HCT116 (cell line): ENCODE measurements around the gene MYCL. TPM values are rescaled to one million over a fixed set of nuclear protein-coding genes. Genes with fewer than 3 reads are reported as not detected.

Experiments used
- ATAC-seq: fragments of 200-7000 bp; cut with Tn5 transposase; 2 replicates; pipeline ENCODE4 v1.9.1; 2020; ENCODE audit warnings: mild to moderate bottlenecking, moderate library complexity
- BruUV-seq: library from RNA; stranded (reverse); fragments of 400-500 nt; replicated peaks from 2 replicates; lab custom pipeline; 2021; lab: Mats Ljungman, UMichigan
- CTCF ChIA-PET: fragments of 300-600 bp; sonication (Branson Sonifier 250); formaldehyde crosslinking; loops from one replicate; lab custom pipeline; 2021; ENCODE audit warnings: antibody characterized with exemption; lab: Charles Lee
- POLR2A ChIA-PET: fragments of 300-600, 350-600 bp; sonication (Branson Sonifier 250); formaldehyde crosslinking; loops from one replicate; lab custom pipeline; 2021; ENCODE audit warnings: antibody characterized with exemption; lab: Charles Lee
- RAD21 ChIA-PET, 2 experiments: fragments of 300-600 bp; sonication (Branson Sonifier 250); formaldehyde crosslinking; loops; one replicate each; lab custom pipeline; 2023; ENCODE audit warnings: low total read pairs in 2 of 2; ENCODE audit not compliant: uncharacterized antibody in 2 of 2, unreplicated experiment in 2 of 2, low non-redundant PET in 1 of 2; lab: Charles Lee
- DNase-seq: peaks from one replicate; pipeline ENCODE4 v3.0.0-alpha.2; 2010; ENCODE audit warnings: low read depth, low spot score
- H2AFZ ChIP-seq: fragments of 200-600 bp; shearing (Covaris generic), sonication (generic); 2 replicates; pipeline ENCODE4 v1.6.1; 2017; ENCODE audit warnings: low read depth, mixed run types, mixed read lengths, antibody characterized with exemption, low read length; ENCODE audit not compliant: poor library complexity, severe bottlenecking
- H3K27ac ChIP-seq: 2 replicates; pipeline ENCODE4 v1.5.1; 2012; ENCODE audit warnings: low read depth, low read length
- H3K27me3 ChIP-seq: fragments of 200-600 bp; sonication (generic); 2 replicates; pipeline ENCODE4 v1.6.1; 2016; ENCODE audit warnings: mixed run types, low read length, mixed read lengths; ENCODE audit not compliant: insufficient read depth
- H3K36me3 ChIP-seq, 2 experiments: fragments of 200-500 bp in 1 of 2; fragments of 200-600 bp in 1 of 2; sonication (Bioruptor generic) in 1 of 2; sonication (generic) in 1 of 2; 2 replicates each; pipeline versions ENCODE4 v1.5.1 to v1.6.1; 2014 to 2016; ENCODE audit warnings: low read length in 2 of 2, inconsistent platforms in 1 of 2, mixed read lengths in 1 of 2, mixed run types in 1 of 2; ENCODE audit not compliant: insufficient read depth in 2 of 2, control insufficient read depth in 1 of 2
- H3K4me1 ChIP-seq, 2 experiments: fragments of 200-600 bp in 1 of 2; sonication (generic) in 1 of 2; 2 replicates each; pipeline versions ENCODE4 v1.5.1 to v1.6.1; 2012 to 2017; ENCODE audit warnings: low read length in 2 of 2, inconsistent platforms in 1 of 2, mild to moderate bottlenecking in 1 of 2, mixed read lengths in 1 of 2, mixed run types in 1 of 2, moderate library complexity in 1 of 2; ENCODE audit not compliant: insufficient read depth in 2 of 2, control insufficient read depth in 1 of 2
- H3K4me2 ChIP-seq: fragments of 200-600 bp; sonication (generic); 2 replicates; pipeline ENCODE4 v1.6.1; 2017; ENCODE audit warnings: mixed run types, low read length, mixed read lengths
- H3K4me3 ChIP-seq, 2 experiments: fragments of 200-600 bp in 1 of 2; sonication (generic) in 1 of 2; replicated peaks in 1 of 2; 2 replicates each; pipeline ENCODE4 v1.5.1; 2011 to 2016; ENCODE audit warnings: low read length in 2 of 2, control low read depth in 1 of 2, low read depth in 1 of 2, mild to moderate bottlenecking in 1 of 2, mixed read lengths in 1 of 2, mixed run types in 1 of 2
- H3K79me2 ChIP-seq: fragments of 200-600 bp; sonication (generic); 2 replicates; pipeline ENCODE4 v1.6.1; 2017; ENCODE audit warnings: mild to moderate bottlenecking, mixed run types, low read length, moderate library complexity, mixed read lengths; ENCODE audit not compliant: insufficient read depth
- H3K9ac ChIP-seq: fragments of 200-600 bp; sonication (generic); 2 replicates; pipeline ENCODE4 v1.6.1; 2016; ENCODE audit warnings: low read length, mixed read lengths
- H3K9me2 ChIP-seq: fragments of 200-600 bp; sonication (generic), shearing (Covaris generic); 2 replicates; pipeline ENCODE4 v1.6.1; 2017; ENCODE audit warnings: mixed run types, mild to moderate bottlenecking, moderate library complexity; ENCODE audit not compliant: insufficient read depth
- H3K9me3 ChIP-seq, 2 experiments: fragments of 200-500 bp in 1 of 2; fragments of 200-600 bp in 1 of 2; sonication (Bioruptor generic) in 1 of 2; sonication (generic) in 1 of 2; 2 replicates each; pipeline ENCODE4 v1.6.1; 2014 to 2017; ENCODE audit warnings: low read length in 2 of 2, mixed read lengths in 2 of 2, inconsistent platforms in 1 of 2, low read depth in 1 of 2, mild to moderate bottlenecking in 1 of 2, mixed run types in 1 of 2, moderate library complexity in 1 of 2; ENCODE audit not compliant: control insufficient read depth in 1 of 2, insufficient read depth in 1 of 2
- H4K20me1 ChIP-seq: fragments of 200-600 bp; sonication (generic), shearing (Covaris generic); 2 replicates; pipeline ENCODE4 v1.6.1; 2017; ENCODE audit warnings: mixed run types, mild to moderate bottlenecking, moderate library complexity; ENCODE audit not compliant: insufficient read depth
- CEBPB ChIP-seq: IDR thresholded peaks from 2 replicates; pipeline ENCODE4 v1.6.1; 2012; ENCODE audit warnings: low read depth
- ELF1 ChIP-seq: IDR thresholded peaks from 2 replicates; pipeline ENCODE4 v1.6.1; 2012; ENCODE audit warnings: low read depth, borderline replicate concordance
- EZH2 ChIP-seq: fragments of 200-600 bp; sonication (generic); IDR thresholded peaks from 2 replicates; pipeline ENCODE4 v1.6.1; 2017; ENCODE audit warnings: antibody characterized with exemption, mixed run types
- EZH2phosphoT487 ChIP-seq: fragments of 200-600 bp; IDR thresholded peaks from 2 replicates; pipeline ENCODE4 v1.6.1; 2018; ENCODE audit warnings: antibody characterized with exemption, borderline replicate concordance
- FOSL1 ChIP-seq: IDR thresholded peaks from 2 replicates; pipeline ENCODE4 v1.6.1; 2012; ENCODE audit warnings: low read depth
- JUND ChIP-seq: IDR thresholded peaks from 2 replicates; pipeline ENCODE4 v1.6.1; 2012
- POLR2A ChIP-seq: IDR thresholded peaks from 2 replicates; pipeline ENCODE4 v1.7.0; 2011; ENCODE audit warnings: borderline replicate concordance; ENCODE audit not compliant: insufficient read depth, insufficient read length; ENCODE audit errors: extremely low read depth
- POLR2AphosphoS5 ChIP-seq: IDR thresholded peaks from 2 replicates; pipeline ENCODE4 v1.6.1; 2011; ENCODE audit warnings: mild to moderate bottlenecking, low read depth, low read length, moderate library complexity
- SIN3A ChIP-seq: IDR thresholded peaks from 2 replicates; pipeline ENCODE4 v1.6.1; 2012; ENCODE audit warnings: low read depth
- SP1 ChIP-seq: IDR thresholded peaks from 2 replicates; pipeline ENCODE4 v1.6.1; 2012; ENCODE audit warnings: low read depth
- SRF ChIP-seq: IDR thresholded peaks from 2 replicates; pipeline ENCODE4 v1.6.1; 2012; ENCODE audit warnings: low read depth
- TCF7L2 ChIP-seq: IDR thresholded peaks from 2 replicates; pipeline ENCODE4 v1.7.0; 2011; ENCODE audit warnings: borderline replicate concordance, inconsistent platforms; ENCODE audit not compliant: insufficient read depth, insufficient read length; ENCODE audit errors: extremely low read depth
- YY1 ChIP-seq: IDR thresholded peaks from 2 replicates; pipeline ENCODE4 v1.6.1; 2011; ENCODE audit warnings: low read length, low read depth, moderate library complexity, mild to moderate bottlenecking; ENCODE audit not compliant: insufficient replicate concordance; ENCODE audit errors: extremely low read depth
- ZFX ChIP-seq: fragments of 450-650 bp; IDR thresholded peaks from 2 replicates; pipeline ENCODE4 v1.6.1; 2017
- ZNF274 ChIP-seq: fragments of 200-500 bp; sonication (Bioruptor generic); IDR thresholded peaks from 2 replicates; pipeline ENCODE4 v1.6.1; 2014; ENCODE audit warnings: mild to moderate bottlenecking, low read depth, low read length, inconsistent platforms
- intact Hi-C: fragments of 100-400 bp; cut with micrococcal nuclease; formaldehyde crosslinking; loops from 2 replicates; pipeline ENCODE4 v1.10.0; 2022
- total RNA-seq: library from RNA; stranded (reverse); gene quantifications from one replicate; pipeline ENCODE4 v1.2.1, GENCODE V29; 2021; ENCODE audit not compliant: unreplicated experiment
- TF ChIP-seq, protein P1 (sequence below): IDR thresholded peaks from 2 replicates; pipeline ENCODE4 v1.6.1; 2012; ENCODE audit warnings: low read depth
- TF ChIP-seq, protein P2 (sequence below): IDR thresholded peaks from 2 replicates; pipeline ENCODE4 v1.6.1; 2011; ENCODE audit warnings: mild to moderate bottlenecking, low read length, moderate library complexity; ENCODE audit not compliant: insufficient replicate concordance; ENCODE audit errors: extremely low read depth
- TF ChIP-seq, protein P3 (sequence below): IDR thresholded peaks from 2 replicates; pipeline ENCODE4 v1.6.1; 2012

The MYCL gene
- total RNA-seq, 1 experiment from 2014 or later: 10.0 TPM

GRCh38 chr1:39863177-39863576 is 38.5 kb downstream of the MYCL start:
- H3K4me2 ChIP-seq: no peak overlapping the region
- no peak for TF ChIP-seq EZH2
- TF ChIP-seq, protein P1, sequence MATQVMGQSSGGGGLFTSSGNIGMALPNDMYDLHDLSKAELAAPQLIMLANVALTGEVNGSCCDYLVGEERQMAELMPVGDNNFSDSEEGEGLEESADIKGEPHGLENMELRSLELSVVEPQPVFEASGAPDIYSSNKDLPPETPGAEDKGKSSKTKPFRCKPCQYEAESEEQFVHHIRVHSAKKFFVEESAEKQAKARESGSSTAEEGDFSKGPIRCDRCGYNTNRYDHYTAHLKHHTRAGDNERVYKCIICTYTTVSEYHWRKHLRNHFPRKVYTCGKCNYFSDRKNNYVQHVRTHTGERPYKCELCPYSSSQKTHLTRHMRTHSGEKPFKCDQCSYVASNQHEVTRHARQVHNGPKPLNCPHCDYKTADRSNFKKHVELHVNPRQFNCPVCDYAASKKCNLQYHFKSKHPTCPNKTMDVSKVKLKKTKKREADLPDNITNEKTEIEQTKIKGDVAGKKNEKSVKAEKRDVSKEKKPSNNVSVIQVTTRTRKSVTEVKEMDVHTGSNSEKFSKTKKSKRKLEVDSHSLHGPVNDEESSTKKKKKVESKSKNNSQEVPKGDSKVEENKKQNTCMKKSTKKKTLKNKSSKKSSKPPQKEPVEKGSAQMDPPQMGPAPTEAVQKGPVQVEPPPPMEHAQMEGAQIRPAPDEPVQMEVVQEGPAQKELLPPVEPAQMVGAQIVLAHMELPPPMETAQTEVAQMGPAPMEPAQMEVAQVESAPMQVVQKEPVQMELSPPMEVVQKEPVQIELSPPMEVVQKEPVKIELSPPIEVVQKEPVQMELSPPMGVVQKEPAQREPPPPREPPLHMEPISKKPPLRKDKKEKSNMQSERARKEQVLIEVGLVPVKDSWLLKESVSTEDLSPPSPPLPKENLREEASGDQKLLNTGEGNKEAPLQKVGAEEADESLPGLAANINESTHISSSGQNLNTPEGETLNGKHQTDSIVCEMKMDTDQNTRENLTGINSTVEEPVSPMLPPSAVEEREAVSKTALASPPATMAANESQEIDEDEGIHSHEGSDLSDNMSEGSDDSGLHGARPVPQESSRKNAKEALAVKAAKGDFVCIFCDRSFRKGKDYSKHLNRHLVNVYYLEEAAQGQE: no peak
- no peak for TF ChIP-seq TCF7L2
- no peak for TF ChIP-seq SRF
- no peak for TF ChIP-seq POLR2A
- no peak for TF ChIP-seq SIN3A
- TF ChIP-seq, protein P2, sequence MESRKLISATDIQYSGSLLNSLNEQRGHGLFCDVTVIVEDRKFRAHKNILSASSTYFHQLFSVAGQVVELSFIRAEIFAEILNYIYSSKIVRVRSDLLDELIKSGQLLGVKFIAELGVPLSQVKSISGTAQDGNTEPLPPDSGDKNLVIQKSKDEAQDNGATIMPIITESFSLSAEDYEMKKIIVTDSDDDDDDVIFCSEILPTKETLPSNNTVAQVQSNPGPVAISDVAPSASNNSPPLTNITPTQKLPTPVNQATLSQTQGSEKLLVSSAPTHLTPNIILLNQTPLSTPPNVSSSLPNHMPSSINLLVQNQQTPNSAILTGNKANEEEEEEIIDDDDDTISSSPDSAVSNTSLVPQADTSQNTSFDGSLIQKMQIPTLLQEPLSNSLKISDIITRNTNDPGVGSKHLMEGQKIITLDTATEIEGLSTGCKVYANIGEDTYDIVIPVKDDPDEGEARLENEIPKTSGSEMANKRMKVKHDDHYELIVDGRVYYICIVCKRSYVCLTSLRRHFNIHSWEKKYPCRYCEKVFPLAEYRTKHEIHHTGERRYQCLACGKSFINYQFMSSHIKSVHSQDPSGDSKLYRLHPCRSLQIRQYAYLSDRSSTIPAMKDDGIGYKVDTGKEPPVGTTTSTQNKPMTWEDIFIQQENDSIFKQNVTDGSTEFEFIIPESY: no peak
- TF ChIP-seq, protein P3, sequence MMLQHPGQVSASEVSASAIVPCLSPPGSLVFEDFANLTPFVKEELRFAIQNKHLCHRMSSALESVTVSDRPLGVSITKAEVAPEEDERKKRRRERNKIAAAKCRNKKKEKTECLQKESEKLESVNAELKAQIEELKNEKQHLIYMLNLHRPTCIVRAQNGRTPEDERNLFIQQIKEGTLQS: no peak
- no peak for TF ChIP-seq SP1
- no peak for TF ChIP-seq CEBPB
- no peak for TF ChIP-seq EZH2phosphoT487
- TF ChIP-seq ELF1: no peak
- TF ChIP-seq JUND: no peak
- TF ChIP-seq POLR2AphosphoS5: no peak
- TF ChIP-seq ZFX: no peak
- TF ChIP-seq ZNF274: no peak
- no peak for TF ChIP-seq FOSL1
- TF ChIP-seq YY1: no peak
- no peaks in the 10 kb centered on the region for H3K4me1 ChIP-seq
- peaks cover 6% of the 10 kb centered on the region; the same call in 1 of the 2 replicates for H4K20me1 ChIP-seq
- no peak overlapping the region for H3K4me3 ChIP-seq
- POLR2A ChIA-PET: no interaction called here
- DNase-seq: no peak
- no peak overlapping the region for H2AFZ ChIP-seq
- no peaks in the 10 kb centered on the region for H3K9me2 ChIP-seq
- intact Hi-C loops: no loop called here
- H3K79me2 ChIP-seq: peaks cover 98% of the 10 kb centered on the region
- CTCF ChIA-PET: no interaction called here
- H3K27ac ChIP-seq: no peak overlapping the region
- no peak for ATAC-seq
- H3K9me3 ChIP-seq: no peaks in the 10 kb centered on the region
- H3K9ac ChIP-seq: no peak overlapping the region
- no TSS peak for BruUV-seq
- no peaks in the 10 kb centered on the region for H3K27me3 ChIP-seq
- RAD21 ChIA-PET: interaction anchor here in 1 of 2 experiments (0.7 kb wide), 1 partner anchor 33 kb away, joined by 3 read pairs; no protein-coding TSS in a partner anchor
- peaks cover 5 to 6% of the 10 kb centered on the region in 2 experiments; a peak in 2 of 4 replicates for H3K36me3 ChIP-seq
